ENCODE data around the gene BCL2. TPM values are rescaled to one million over a fixed set of nuclear protein-coding genes. Genes with fewer than 3 reads are reported as not detected.

BCL2 gene
- total RNA-seq, 1 donor from 2014 or later, result 5.2 TPM

- no peaks in the 10 kb centered on the region for H3K36me3 ChIP-seq (ENCODE audit: control insufficient read depth, insufficient read depth, low read length)
- H3K27me3 ChIP-seq (ENCODE audit: control insufficient read depth, insufficient read depth, low read length), result no peaks in the 10 kb centered on the region
- no peak overlapping the region for H3K4me3 ChIP-seq (ENCODE audit: low read depth, low read length)
- TF ChIP-seq, protein P1, sequence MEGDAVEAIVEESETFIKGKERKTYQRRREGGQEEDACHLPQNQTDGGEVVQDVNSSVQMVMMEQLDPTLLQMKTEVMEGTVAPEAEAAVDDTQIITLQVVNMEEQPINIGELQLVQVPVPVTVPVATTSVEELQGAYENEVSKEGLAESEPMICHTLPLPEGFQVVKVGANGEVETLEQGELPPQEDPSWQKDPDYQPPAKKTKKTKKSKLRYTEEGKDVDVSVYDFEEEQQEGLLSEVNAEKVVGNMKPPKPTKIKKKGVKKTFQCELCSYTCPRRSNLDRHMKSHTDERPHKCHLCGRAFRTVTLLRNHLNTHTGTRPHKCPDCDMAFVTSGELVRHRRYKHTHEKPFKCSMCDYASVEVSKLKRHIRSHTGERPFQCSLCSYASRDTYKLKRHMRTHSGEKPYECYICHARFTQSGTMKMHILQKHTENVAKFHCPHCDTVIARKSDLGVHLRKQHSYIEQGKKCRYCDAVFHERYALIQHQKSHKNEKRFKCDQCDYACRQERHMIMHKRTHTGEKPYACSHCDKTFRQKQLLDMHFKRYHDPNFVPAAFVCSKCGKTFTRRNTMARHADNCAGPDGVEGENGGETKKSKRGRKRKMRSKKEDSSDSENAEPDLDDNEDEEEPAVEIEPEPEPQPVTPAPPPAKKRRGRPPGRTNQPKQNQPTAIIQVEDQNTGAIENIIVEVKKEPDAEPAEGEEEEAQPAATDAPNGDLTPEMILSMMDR (IDR thresholded peaks at IDR 0.05; ENCODE audit: insufficient read depth, low read length, poor library complexity, severe bottlenecking), result no peak
- DNase-seq (ENCODE audit: low read depth), result no peak
Observed at GRCh38 chr18:63265326-63265725, 54.2 kb downstream of the BCL2 start.

DNA sequence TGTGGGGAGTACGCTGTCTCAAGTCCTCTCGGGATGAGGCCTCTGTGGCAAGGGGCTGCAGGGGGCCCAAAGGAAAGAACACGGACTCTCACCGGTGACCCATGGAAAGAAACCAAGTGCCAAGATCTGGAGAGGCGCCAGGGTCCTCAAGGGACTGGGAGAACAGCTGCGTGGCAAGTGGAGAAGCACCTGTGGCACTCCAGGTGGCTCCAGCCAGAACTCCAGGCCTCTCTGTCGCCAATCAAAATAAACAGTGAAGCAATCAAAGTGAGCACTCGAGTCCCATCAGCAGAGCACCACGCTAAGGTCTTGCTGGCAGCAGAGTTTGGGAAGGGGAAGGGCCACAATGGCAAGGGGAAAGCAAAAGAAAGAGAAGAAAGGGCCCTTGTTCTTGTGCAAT, 54.7 kb downstream of the BCL2 start:
- Histone ChIP-seq H3K27me3 (ENCODE audit: control insufficient read depth, insufficient read depth, low read length) (no peaks in the 10 kb centered on the region), H3K4me3 (ENCODE audit: low read depth, low read length) (no peak overlapping the region), H3K36me3 (ENCODE audit: control insufficient read depth, insufficient read depth, low read length) (no peaks in the 10 kb centered on the region)
- no peak for DNase-seq (ENCODE audit: low read depth)
- TF ChIP-seq, protein P1 (IDR thresholded peaks at IDR 0.05; ENCODE audit: insufficient read depth, low read length, poor library complexity, severe bottlenecking), result no peak

DNA sequence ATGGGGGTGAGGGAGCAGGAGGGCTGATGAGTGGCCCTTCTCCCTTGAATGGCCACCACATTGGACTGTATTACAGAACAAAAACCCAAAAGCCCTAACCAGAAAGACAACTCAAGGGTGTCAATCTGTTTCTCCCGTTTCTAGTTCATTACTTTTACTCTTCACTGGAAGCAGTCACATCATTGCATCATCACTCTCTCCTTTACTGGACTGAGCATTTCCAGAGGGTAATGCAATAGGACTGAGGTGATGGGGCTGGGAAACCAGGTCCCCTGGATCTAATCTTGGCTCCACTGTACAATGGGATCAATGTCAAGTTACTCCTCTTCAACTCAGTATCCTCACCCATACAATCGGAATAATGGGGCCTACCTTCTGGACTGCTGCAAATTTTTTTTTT, 56.1 kb downstream of the BCL2 start:
- Histone ChIP-seq H3K4me3 (ENCODE audit: low read depth, low read length) (no peak overlapping the region), H3K36me3 (ENCODE audit: control insufficient read depth, insufficient read depth, low read length) (no peaks in the 10 kb centered on the region), H3K27me3 (ENCODE audit: control insufficient read depth, insufficient read depth, low read length) (no peaks in the 10 kb centered on the region)
- TF ChIP-seq, protein P1 (IDR thresholded peaks at IDR 0.05; ENCODE audit: insufficient read depth, low read length, poor library complexity, severe bottlenecking), result no peak
- DNase-seq (ENCODE audit: low read depth), result no peak

- Histone ChIP-seq H3K4me3 (ENCODE audit: low read depth, low read length) (no peak overlapping the region), H3K27me3 (ENCODE audit: control insufficient read depth, insufficient read depth, low read length) (no peaks in the 10 kb centered on the region), H3K36me3 (ENCODE audit: control insufficient read depth, insufficient read depth, low read length) (no peaks in the 10 kb centered on the region)
- no peak for DNase-seq (ENCODE audit: low read depth)
- TF ChIP-seq, protein P1 (IDR thresholded peaks at IDR 0.05; ENCODE audit: insufficient read depth, low read length, poor library complexity, severe bottlenecking), result no peak
Observed at GRCh38 chr18:63262369-63263335, 56.9 kb downstream of the BCL2 start.

DNA sequence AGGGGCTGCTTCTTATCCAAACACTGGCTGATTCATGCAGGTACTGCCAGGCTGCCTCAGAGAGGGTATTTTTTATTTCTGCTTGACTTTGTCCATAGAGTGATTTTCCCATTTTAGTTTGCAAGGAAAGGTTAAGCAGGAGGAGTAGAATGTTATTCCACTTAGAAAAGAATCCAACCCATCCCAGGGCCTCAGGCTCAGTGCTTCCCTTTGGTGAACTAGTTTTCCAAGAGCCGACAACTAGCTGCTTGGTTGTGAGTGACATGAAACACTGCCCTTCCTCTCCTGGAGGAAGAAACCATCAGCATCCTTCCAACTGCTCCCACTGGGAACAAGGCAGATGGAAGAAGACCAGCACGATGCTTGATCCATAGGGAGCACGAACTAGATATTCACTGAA, 58.5 kb downstream of the BCL2 start:
- no peak for DNase-seq (ENCODE audit: low read depth)
- Histone ChIP-seq H3K36me3 (ENCODE audit: control insufficient read depth, insufficient read depth, low read length) (no peaks in the 10 kb centered on the region), H3K4me3 (ENCODE audit: low read depth, low read length) (no peak overlapping the region), H3K27me3 (ENCODE audit: control insufficient read depth, insufficient read depth, low read length) (no peaks in the 10 kb centered on the region)
- TF ChIP-seq, protein P1 (IDR thresholded peaks at IDR 0.05; ENCODE audit: insufficient read depth, low read length, poor library complexity, severe bottlenecking), result no peak
